Activated naive CD8-positive, alpha-beta T cell treated with anti-CD3 and anti-CD28 coated beads, Interleukin-2, amount 10 ng/mL, durations not matched to agents 7 days and 5 days (primary cell): Measurements from ENCODE around the gene RASAL3. TPM values are rescaled to one million over a fixed set of nuclear protein-coding genes. Genes with fewer than 3 reads are reported as not detected.

Experiments
- ATAC-seq: fragments of 150-1000 bp; cut with Tn5 transposase; one replicate; pipeline ENCODE4 v1.10.0; 2021; ENCODE audit warnings: low read depth, moderate library complexity
- POLR2A ChIA-PET: fragments of 350-600 bp; sonication (Branson Sonifier 250); formaldehyde crosslinking; loops from one replicate; lab custom pipeline; 2021; ENCODE audit warnings: antibody characterized with exemption; lab: Charles Lee
- DNase-seq: peaks from one replicate; pipeline ENCODE4 v3.0.0; 2021
- H3K27ac Mint-ChIP-seq: one replicate; pipeline ENCODE4 v1.8.0; 2022; ENCODE audit warnings: mild to moderate bottlenecking, mixed read lengths
- H3K27me3 Mint-ChIP-seq: one replicate; pipeline ENCODE4 v1.8.0; 2022; ENCODE audit warnings: mild to moderate bottlenecking, moderate library complexity, mixed read lengths
- H3K36me3 Mint-ChIP-seq: one replicate; pipeline ENCODE4 v1.8.0; 2021; ENCODE audit warnings: mild to moderate bottlenecking, mixed read lengths
- H3K4me1 Mint-ChIP-seq: one replicate; pipeline ENCODE4 v1.8.0; 2021; ENCODE audit warnings: mixed read lengths
- H3K4me3 Mint-ChIP-seq: one replicate; pipeline ENCODE4 v1.8.0; 2022; ENCODE audit warnings: mild to moderate bottlenecking, moderate library complexity, mixed read lengths
- H3K9me3 Mint-ChIP-seq: one replicate; pipeline ENCODE4 v1.8.0; 2021; ENCODE audit warnings: mixed read lengths
- total RNA-seq, 2 experiments: library from RNA; stranded (reverse); gene quantifications; one replicate each; pipeline ENCODE4 v1.2.3, GENCODE V29; 2021

RASAL3 gene
- total RNA-seq, 2 experiments from 2014 or later, result 168 to 172 TPM

DNA sequence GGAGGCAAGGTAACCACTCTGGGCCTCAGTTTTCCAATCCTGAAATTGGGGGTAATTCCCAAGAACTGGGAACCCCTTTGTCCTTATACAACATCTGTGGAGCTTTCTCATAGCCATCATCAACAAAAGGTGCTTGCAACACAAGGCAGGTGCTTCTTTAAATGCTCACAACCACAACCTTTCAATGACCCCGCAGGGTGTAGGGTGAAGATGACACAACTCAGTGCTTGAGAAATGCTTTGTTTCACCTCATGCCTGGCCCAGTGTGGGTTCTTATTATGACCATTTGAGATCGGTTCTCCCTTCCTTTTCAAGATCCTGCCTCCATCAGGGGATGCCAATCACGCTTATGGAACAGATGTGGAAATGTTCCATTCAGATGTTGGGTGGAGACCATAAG, 23.0 kb downstream of the RASAL3 start:
- POLR2A ChIA-PET, result interaction anchor here (0.7 kb wide), 1 partner anchor 8 kb away, joined by 3 read pairs; no protein-coding TSS in a partner anchor
- ATAC-seq, result no peak
- no peaks in the 10 kb centered on the region for H3K27me3 Mint-ChIP-seq
- H3K4me1 Mint-ChIP-seq, result peaks cover 1% of the 10 kb centered on the region
- H3K9me3 Mint-ChIP-seq, result no peaks in the 10 kb centered on the region
- no peak overlapping the region for H3K27ac Mint-ChIP-seq
- peaks cover under 1% of the 10 kb centered on the region for H3K36me3 Mint-ChIP-seq
- no peak for DNase-seq
- H3K4me3 Mint-ChIP-seq, result no peak overlapping the region

DNA sequence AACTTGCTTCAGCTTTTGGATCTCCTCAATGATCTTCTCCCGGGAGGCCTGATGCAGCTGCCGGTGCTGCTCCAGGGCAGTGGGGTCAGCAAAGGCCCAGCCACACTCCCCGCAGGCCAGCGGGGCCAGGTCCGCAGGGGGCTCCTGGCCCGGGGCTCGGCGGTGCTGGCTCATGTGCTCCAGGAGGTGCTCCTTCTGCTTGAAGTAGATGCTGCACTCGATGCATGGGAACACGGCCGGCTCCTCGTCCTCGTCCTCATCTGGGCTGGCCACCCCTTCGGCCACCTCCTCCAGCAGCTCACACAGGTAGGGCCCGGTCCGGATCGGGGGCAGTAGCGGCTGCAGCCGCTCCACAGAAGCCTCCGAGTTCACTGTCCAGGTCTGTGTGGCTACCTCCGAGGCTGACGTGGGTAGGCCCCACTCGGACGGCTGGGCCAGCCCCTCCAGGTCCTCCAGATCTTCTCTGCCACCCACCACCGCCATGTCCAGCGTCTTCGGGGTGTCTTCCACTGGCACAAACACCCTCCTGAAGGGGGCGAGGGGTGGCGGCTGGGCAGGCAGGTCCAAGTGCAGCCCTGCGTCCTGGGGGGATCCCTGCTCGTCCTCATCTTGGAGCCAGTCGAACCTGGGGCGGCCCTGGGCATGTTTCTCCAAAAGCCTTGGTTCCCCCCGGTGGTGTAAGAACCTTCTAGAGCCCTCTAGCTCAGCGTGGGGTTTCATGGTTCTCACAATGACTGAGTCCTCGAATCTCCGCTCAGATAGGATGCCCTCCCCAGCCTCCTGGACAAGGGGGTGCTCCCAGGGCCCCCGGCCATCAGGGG, 24.3 kb downstream of the RASAL3 start:
- no peak for ATAC-seq
- POLR2A ChIA-PET, result interaction anchor here (0.9 kb wide), 1 partner anchor 114 kb away, joined by 3 read pairs; no protein-coding TSS in a partner anchor
- H3K27ac Mint-ChIP-seq, result no peak overlapping the region

DNA sequence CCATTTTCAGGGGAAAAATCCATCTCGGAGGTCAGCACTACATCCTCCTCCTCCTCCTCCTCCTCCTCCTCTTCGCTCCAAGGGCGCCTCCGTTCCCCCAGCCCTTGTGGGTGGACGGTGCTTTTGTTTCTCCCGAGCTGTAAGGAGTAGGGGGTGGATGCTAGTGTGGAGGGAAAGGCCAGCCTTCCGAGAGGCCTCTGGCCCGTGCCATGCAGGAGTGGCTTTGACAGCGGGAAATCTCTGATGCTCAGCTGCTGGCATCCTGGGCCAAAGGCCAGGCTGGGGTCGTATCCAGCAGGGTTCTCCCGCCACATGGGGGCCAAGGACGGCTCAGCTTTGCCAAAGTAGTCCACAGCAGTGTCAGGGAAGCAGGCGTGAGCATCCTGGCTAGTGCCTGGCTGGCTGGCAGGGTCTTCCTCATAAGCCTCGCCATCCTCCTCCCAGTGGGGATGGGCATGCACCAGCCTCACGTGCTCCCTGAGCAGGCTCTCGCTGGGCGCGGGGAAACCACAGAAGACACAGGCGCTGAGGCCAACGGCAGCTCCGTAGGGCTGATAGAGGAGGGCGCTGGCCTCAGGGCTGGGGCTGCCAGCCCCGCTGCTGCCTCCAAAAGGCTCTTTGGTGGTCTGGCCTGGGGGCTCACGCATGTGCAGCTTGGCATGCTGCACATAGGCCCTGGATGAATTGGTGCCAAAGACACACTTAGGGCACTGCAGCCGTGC, 25.1 kb downstream of the RASAL3 start:
- no peaks in the 10 kb centered on the region for H3K9me3 Mint-ChIP-seq
- H3K27me3 Mint-ChIP-seq, result no peaks in the 10 kb centered on the region
- DNase-seq (no peak), ATAC-seq (no peak)
- H3K27ac Mint-ChIP-seq, result no peak overlapping the region
- H3K36me3 Mint-ChIP-seq, result peaks cover 2% of the 10 kb centered on the region
- H3K4me3 Mint-ChIP-seq, result no peak overlapping the region
- POLR2A ChIA-PET, result interaction anchor here (0.6 to 0.9 kb wide), 2 partner anchors 91 to 115 kb away, joined by 3 to 6 read pairs; no protein-coding TSS in a partner anchor
- H3K4me1 Mint-ChIP-seq, result peaks cover 2% of the 10 kb centered on the region

More for the DNA sequence above, 24.3 kb downstream of the RASAL3 start:
- Mint-ChIP-seq H3K9me3 (no peaks in the 10 kb centered on the region), H3K4me1 (peaks cover 2% of the 10 kb centered on the region), H3K4me3 (no peak overlapping the region), H3K27me3 (no peaks in the 10 kb centered on the region), H3K36me3 (peaks cover 2% of the 10 kb centered on the region)
- no peak for DNase-seq

DNA sequence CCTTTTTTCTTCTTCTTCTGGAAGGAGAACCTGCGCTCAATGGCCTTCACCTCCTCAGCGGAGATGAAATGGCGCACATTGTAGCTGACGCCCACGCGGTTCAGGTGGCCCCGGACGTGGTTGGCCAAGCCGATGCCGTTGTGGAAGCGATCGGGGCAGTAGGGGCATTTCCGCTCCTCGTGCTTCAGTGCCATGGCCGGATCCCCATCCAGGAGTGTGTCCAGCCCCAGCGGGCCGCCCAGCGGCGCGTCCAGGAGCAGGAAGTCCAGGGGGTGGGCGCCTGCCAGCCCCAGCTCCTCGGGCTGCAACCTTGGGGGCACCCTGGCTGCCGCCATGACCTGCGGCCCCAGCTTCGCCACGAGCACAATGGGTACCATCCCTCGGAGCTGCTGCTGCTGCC, 25.8 kb downstream of the RASAL3 start:
- Mint-ChIP-seq H3K36me3 (peaks cover 2% of the 10 kb centered on the region), H3K4me3 (no peak overlapping the region), H3K27me3 (no peaks in the 10 kb centered on the region), H3K4me1 (peaks cover 2% of the 10 kb centered on the region), H3K9me3 (no peaks in the 10 kb centered on the region), H3K27ac (no peak overlapping the region)
- ATAC-seq, result no peak
- POLR2A ChIA-PET, result no interaction called here
- DNase-seq, result no peak

DNA sequence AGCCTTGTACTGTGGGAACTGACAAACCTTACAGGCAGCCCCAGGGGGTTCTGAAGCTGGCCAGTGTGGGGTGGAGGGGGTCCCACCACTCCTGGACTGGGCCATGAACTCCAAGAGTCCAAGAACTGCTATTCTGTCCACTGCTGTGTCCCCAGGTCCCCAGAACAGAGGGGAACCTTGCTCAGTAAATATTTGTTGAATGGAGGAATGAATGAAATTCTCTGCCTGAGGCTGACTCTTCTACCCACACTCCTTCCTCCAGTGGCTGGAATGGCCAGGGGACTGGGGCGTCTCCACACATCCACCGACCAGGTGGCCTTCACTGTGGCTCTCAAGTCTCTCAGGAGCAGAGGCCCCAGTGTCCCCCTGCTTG, 26.2 kb downstream of the RASAL3 start:
- H3K9me3 Mint-ChIP-seq, result no peaks in the 10 kb centered on the region

DNA sequence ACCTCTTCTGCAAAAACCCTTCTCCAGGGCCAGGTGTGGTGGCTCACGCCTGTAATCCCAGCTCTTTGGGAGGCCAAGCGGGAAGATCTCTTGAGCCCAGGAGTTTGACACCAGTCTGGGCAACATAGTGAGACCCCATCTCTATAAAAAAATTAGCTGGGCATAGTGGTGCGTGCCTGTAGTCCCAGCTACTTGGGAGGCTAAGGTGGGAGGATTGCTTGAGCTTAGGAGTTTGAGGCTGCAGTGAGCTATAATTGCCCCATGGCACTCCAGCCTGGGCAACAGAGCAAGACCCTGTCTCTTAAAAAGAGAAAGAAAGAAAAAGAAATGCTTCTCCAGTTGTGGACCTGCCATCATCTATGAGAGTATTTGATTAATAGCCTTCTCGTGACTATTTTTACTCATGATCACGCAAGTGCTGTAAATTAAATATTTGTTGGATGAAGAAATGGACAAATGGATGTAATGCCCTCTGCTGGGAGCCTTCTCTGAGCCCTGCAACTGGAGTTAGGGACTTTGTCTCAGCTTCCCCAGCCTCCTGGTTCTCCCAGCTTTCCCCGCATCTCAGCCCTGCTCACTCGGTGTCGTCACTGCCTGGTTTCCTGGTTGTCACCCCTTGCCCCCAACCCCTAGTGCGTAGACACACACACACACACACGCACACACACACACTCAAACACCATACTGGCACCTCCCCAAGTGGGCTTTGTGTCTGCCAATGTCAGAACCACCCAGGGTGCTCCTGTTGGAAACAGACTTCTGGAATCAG, 26.8 kb downstream of the RASAL3 start:
- POLR2A ChIA-PET, result no interaction called here
- Mint-ChIP-seq H3K4me3 (no peak overlapping the region), H3K4me1 (peaks cover 8% of the 10 kb centered on the region), H3K9me3 (no peaks in the 10 kb centered on the region), H3K36me3 (peaks cover 4% of the 10 kb centered on the region), H3K27ac (no peak overlapping the region), H3K27me3 (no peaks in the 10 kb centered on the region)
- no peak for DNase-seq
- ATAC-seq, result no peak

More for the DNA sequence above, 26.2 kb downstream of the RASAL3 start:
- Mint-ChIP-seq H3K4me1 (peaks cover 7% of the 10 kb centered on the region), H3K36me3 (peaks cover 2% of the 10 kb centered on the region), H3K27me3 (no peaks in the 10 kb centered on the region), H3K4me3 (no peak overlapping the region), H3K27ac (no peak overlapping the region)
- DNase-seq, result no peak
- POLR2A ChIA-PET, result no interaction called here
- no peak for ATAC-seq

DNA sequence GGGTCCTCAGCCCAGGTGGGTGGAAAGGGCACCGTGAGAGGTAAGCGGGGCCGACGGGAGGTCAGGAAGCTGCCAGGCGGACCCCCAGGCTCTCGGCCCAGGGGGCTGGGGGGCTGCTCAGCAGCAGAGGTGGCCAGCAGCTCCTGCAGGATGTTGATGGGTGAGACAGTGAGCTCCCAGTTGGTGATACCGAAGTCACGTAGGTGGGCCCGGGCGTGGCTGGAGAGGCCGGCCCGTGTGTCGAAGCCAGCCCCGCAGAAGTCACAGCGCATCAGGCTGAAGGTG, 27.6 kb downstream of the RASAL3 start:
- POLR2A ChIA-PET, result interaction anchor here (1.8 kb wide), 1 partner anchor 13 kb away, joined by 4 read pairs; the partner anchor contains the start of gene WIZ
- Mint-ChIP-seq H3K4me3 (no peak overlapping the region), H3K9me3 (no peaks in the 10 kb centered on the region)

DNA sequence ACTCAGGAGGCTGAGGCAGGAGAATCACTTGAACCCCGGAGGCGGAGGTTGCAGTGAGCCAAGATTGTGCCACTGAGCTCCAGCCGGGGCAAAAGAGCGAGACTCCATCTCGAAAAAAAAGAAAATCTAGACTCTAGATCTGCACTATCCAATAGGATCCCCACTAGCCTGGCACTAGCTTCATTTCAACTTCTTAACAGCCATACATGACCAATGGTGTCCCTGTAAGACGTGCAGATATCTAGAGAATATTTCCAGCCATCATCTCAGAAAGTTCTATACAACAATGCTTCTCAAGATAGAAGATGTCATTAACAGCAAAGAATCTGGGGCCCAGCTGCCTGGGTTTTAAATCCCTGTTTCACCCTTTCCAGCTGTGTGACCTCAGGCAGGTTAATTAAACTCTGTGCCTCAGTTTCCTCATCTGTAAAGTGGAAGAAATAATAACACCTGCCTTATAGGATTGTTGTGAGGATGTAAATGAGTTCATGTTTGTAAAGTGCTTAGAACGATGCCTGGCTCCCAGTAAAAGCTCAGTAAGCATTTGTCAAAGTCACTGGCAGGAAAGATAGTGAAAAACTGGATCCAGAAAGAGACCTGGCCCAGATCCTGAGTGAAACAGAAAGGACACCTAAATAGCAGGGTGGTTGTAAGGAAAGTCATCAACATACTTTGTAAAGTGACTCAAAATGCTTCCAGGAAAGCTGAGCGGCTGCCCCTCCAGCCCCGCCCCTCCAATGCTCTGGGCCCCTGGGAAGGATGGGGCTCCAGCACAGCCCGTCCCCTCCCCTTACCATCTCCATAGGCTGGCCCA, 28.1 kb downstream of the RASAL3 start:
- Mint-ChIP-seq H3K27me3 (no peaks in the 10 kb centered on the region), H3K9me3 (no peaks in the 10 kb centered on the region), H3K4me1 (peaks cover 15% of the 10 kb centered on the region), H3K4me3 (no peak overlapping the region), H3K36me3 (peaks cover 5% of the 10 kb centered on the region), H3K27ac (no peak overlapping the region)
- POLR2A ChIA-PET, result interaction anchor here (0.8 to 1.8 kb wide), 3 partner anchors 10 to 31 kb away, joined by 3 to 4 read pairs (median 3); partner anchors contain the start of gene WIZ
- DNase-seq (no peak), ATAC-seq (no peak)

More for the DNA sequence above, 27.6 kb downstream of the RASAL3 start:
- no peak overlapping the region for H3K27ac Mint-ChIP-seq
- H3K4me1 Mint-ChIP-seq, result peaks cover 10% of the 10 kb centered on the region
- no peaks in the 10 kb centered on the region for H3K27me3 Mint-ChIP-seq
- no peak for ATAC-seq
- peaks cover 5% of the 10 kb centered on the region for H3K36me3 Mint-ChIP-seq
- DNase-seq, result no peak

DNA sequence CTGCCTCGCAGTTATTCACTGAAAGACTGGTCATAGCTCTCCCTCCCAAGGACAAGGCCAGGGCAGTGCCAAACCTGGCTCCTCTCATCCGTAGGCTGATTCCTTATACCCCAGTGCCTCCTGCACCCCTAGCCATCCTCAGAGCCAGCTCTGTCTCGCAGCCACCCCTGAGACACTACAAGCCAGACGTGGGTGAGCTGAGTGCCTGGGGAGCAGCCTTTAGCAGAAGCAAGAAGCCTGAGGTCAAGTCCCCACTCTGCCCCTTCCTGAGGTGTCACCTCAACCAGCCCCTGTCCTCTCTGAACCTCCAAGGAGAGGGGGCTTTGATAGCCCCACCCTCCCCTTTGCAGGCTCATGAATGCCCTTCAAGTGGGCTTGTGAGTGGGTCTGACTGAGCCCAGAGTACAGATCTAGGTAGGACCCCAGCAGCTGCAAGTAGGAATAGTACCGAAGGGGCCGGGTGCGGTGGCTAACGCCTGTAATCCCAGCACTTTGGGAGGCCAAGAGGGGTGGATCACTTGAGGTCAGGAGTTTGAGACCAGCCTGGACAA, 30.8 kb downstream of the RASAL3 start:
- H3K9me3 Mint-ChIP-seq, result no peaks in the 10 kb centered on the region
- no peaks in the 10 kb centered on the region for H3K27me3 Mint-ChIP-seq
- POLR2A ChIA-PET, result interaction anchor here (0.8 to 2.7 kb wide), 14 partner anchors 8 to 711 kb away, joined by 3 to 50 read pairs (median 8); partner anchors contain the start of genes AKAP8, AKAP8L, HSH2D and WIZ
- H3K27ac Mint-ChIP-seq, result peak overlapping the region; percentile 96
- H3K4me1 Mint-ChIP-seq, result peaks cover 22% of the 10 kb centered on the region
- H3K4me3 Mint-ChIP-seq, result peak overlapping the region; percentile 93
- DNase-seq (no peak), ATAC-seq (no peak)
- peaks cover 5% of the 10 kb centered on the region for H3K36me3 Mint-ChIP-seq

DNA sequence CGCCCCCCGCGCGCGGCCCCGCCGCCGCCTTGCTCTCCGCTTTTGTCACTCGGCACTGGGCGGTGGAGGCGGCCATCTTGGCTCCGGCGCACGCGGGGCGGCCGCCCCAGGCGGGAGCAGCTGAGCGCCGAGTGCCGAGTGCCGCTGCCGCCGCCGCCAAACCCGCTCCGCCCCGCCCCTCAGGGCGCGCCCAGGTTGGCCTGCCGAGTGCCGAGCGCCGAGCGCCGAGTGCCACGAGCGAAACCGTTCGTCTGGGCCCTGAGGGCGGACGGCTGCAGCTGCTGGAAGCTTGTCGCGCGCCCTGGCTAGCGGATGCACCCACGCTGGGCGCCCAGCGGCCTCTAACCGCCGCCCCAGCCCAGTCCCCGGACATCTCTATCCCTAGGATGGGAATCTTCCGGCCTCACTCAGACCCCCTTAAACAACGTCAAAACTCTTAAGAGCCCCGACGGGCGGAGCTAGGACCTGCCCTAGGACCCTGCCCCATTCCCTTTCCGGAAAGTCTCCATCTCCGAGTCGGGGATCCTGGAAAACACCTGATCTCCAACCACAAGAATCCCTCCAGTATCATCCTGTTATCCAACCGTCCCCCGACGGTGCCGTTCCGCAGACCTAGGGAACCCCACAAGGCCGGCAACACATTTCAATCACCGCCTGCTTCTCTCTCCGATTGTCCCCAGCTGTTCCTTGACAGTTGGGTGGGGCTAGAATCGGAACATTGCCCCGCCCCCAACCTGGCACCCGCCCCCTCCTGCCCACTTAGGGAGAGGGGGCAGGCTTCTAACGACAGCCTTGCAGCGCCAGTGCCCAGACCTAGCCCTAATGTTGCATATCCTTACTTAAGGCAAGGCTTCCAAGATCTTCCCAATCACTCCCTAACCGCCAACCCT, 31.5 kb downstream of the RASAL3 start:
- Mint-ChIP-seq H3K9me3 (no peaks in the 10 kb centered on the region), H3K27me3 (no peaks in the 10 kb centered on the region), H3K36me3 (peaks cover 5% of the 10 kb centered on the region), H3K4me3 (peak overlapping the region; percentile 93), H3K27ac (peak overlapping the region; percentile 96), H3K4me1 (peaks cover 22% of the 10 kb centered on the region)
- peak; percentile 76 for ATAC-seq
- DNase-seq, result peak; percentile 98
- POLR2A ChIA-PET, result interaction anchor here (0.6 to 2.7 kb wide), 18 partner anchors 9 to 1585 kb away, joined by 3 to 50 read pairs (median 6); partner anchors contain the start of genes AKAP8, AKAP8L, HSH2D and WIZ

DNA sequence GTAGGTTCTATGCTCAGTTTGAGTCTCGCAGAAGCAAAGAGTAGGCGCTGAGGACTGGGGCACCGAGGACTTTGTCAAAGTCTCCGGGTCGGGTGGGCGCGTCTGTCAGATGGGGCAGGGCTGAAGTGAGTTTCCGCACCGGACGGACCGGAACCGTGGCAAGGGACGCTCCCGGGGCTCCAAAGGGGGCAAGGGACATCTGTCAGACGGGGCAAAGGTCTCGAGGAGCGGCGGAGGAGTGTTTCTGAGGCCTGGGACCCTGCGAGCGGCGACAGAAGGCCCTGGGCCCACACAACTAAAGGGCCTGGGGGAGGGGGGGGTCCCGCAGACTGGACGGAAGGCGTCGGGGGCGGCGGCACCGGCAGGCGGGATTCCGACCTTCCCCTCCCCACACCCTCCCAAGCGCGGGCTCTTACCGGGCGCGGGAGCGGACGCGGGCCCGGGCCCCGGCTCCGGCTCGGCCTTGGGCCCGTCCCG, 32.3 kb downstream of the RASAL3 start:
- H3K27me3 Mint-ChIP-seq, result no peaks in the 10 kb centered on the region

More for the DNA sequence above, 32.3 kb downstream of the RASAL3 start:
- ATAC-seq (peak; percentile 11), DNase-seq (peak; percentile 55)
- Mint-ChIP-seq H3K9me3 (no peaks in the 10 kb centered on the region), H3K4me1 (peaks cover 22% of the 10 kb centered on the region), H3K36me3 (peaks cover 8% of the 10 kb centered on the region), H3K4me3 (peak overlapping the region; percentile 98), H3K27ac (peak overlapping the region; percentile 95)
- POLR2A ChIA-PET, result interaction anchor here (0.6 to 4.0 kb wide), 17 partner anchors 9 to 1585 kb away, joined by 3 to 50 read pairs (median 7); partner anchors contain the start of genes AKAP8, AKAP8L, HSH2D and WIZ
